ENCODE results near the gene AKT2.

AKT2 gene

GRCh38 chr19:40326201-40326600, 41.1 kb upstream of the AKT2 start:
- Histone ChIP-seq H3K9me2 (replicated peaks; ENCODE audit: insufficient read depth, low read length) (no peaks in the 10 kb centered on the region), H2AFZ (ENCODE audit: low read length) (no peak overlapping the region), H3F3A (ENCODE audit: insufficient read depth, low read length) (no peaks in the 10 kb centered on the region), H4K20me1 (ENCODE audit: insufficient read depth, low read length) (no peaks in the 10 kb centered on the region), H3K9me3 (replicated peaks; ENCODE audit: insufficient read depth, low read length) (no peaks in the 10 kb centered on the region), H3K27ac (ENCODE audit: low read length) (no peak overlapping the region), H3K27me3 (replicated peaks; ENCODE audit: insufficient read depth, low read length) (no peaks in the 10 kb centered on the region), H3K4me3 (ENCODE audit: low read length) (no peak overlapping the region), H3K4me2 (ENCODE audit: low read depth, low read length) (no peak overlapping the region), H3K4me1 (ENCODE audit: low read length) (no peaks in the 10 kb centered on the region), H3K36me3 (replicated peaks; ENCODE audit: insufficient read depth, low read length) (no peaks in the 10 kb centered on the region; the same call in 1 of the 2 replicates), H3K79me2 (ENCODE audit: low read length) (no peaks in the 10 kb centered on the region), H3K9ac (ENCODE audit: low read length) (no peak overlapping the region)
- no peak for DNase-seq
- TF ChIP-seq CTCF (IDR thresholded peaks at IDR 0.05; ENCODE audit: low read length) = no peak
- TF ChIP-seq EZH2 (optimal IDR thresholded peaks at IDR 0.05; ENCODE audit: low read depth, low read length) = no peak
- no peak for TF ChIP-seq EZH2phosphoT487 (IDR thresholded peaks at IDR 0.05; ENCODE audit: low read length)

- Histone ChIP-seq H3K4me3 (ENCODE audit: low read length) (no peak overlapping the region), H3K27me3 (replicated peaks; ENCODE audit: insufficient read depth, low read length) (no peaks in the 10 kb centered on the region), H3K9me3 (replicated peaks; ENCODE audit: insufficient read depth, low read length) (no peaks in the 10 kb centered on the region), H3F3A (ENCODE audit: insufficient read depth, low read length) (no peaks in the 10 kb centered on the region), H3K4me1 (ENCODE audit: low read length) (no peaks in the 10 kb centered on the region), H2AFZ (ENCODE audit: low read length) (no peak overlapping the region), H3K27ac (ENCODE audit: low read length) (no peak overlapping the region), H4K20me1 (ENCODE audit: insufficient read depth, low read length) (no peaks in the 10 kb centered on the region), H3K36me3 (replicated peaks; ENCODE audit: insufficient read depth, low read length) (no peaks in the 10 kb centered on the region; the same call in 1 of the 2 replicates), H3K79me2 (ENCODE audit: low read length) (no peaks in the 10 kb centered on the region), H3K9me2 (replicated peaks; ENCODE audit: insufficient read depth, low read length) (no peaks in the 10 kb centered on the region), H3K4me2 (ENCODE audit: low read depth, low read length) (no peak overlapping the region), H3K9ac (ENCODE audit: low read length) (no peak overlapping the region)
- no peak for TF ChIP-seq EZH2 (optimal IDR thresholded peaks at IDR 0.05; ENCODE audit: low read depth, low read length)
- no peak for TF ChIP-seq EZH2phosphoT487 (IDR thresholded peaks at IDR 0.05; ENCODE audit: low read length)
- TF ChIP-seq CTCF (IDR thresholded peaks at IDR 0.05; ENCODE audit: low read length) = no peak
- DNase-seq = no peak
These were observed 38.6 kb upstream of the AKT2 start for GRCh38 chr19:40323705-40324104.

GRCh38 chr19:40322951-40323615, 37.9 kb upstream of the AKT2 start:
- no peaks in the 10 kb centered on the region for H3F3A ChIP-seq (ENCODE audit: insufficient read depth, low read length)
- H3K4me1 ChIP-seq (ENCODE audit: low read length) = no peaks in the 10 kb centered on the region
- no peak overlapping the region for H3K4me3 ChIP-seq (ENCODE audit: low read length)
- H3K27me3 ChIP-seq (replicated peaks; ENCODE audit: insufficient read depth, low read length) = no peaks in the 10 kb centered on the region
- H3K36me3 ChIP-seq (replicated peaks; ENCODE audit: insufficient read depth, low read length) = no peaks in the 10 kb centered on the region; the same call in 1 of the 2 replicates
- H2AFZ ChIP-seq (ENCODE audit: low read length) = no peak overlapping the region
- H4K20me1 ChIP-seq (ENCODE audit: insufficient read depth, low read length) = no peaks in the 10 kb centered on the region
- no peak for TF ChIP-seq EZH2phosphoT487 (IDR thresholded peaks at IDR 0.05; ENCODE audit: low read length)
- TF ChIP-seq CTCF (IDR thresholded peaks at IDR 0.05; ENCODE audit: low read length) = no peak
- no peak for TF ChIP-seq EZH2 (optimal IDR thresholded peaks at IDR 0.05; ENCODE audit: low read depth, low read length)
- no peak overlapping the region for H3K27ac ChIP-seq (ENCODE audit: low read length)
- no peak overlapping the region for H3K9ac ChIP-seq (ENCODE audit: low read length)
- no peaks in the 10 kb centered on the region for H3K9me3 ChIP-seq (replicated peaks; ENCODE audit: insufficient read depth, low read length)
- H3K79me2 ChIP-seq (ENCODE audit: low read length) = no peaks in the 10 kb centered on the region
- no peak for DNase-seq
- no peaks in the 10 kb centered on the region for H3K9me2 ChIP-seq (replicated peaks; ENCODE audit: insufficient read depth, low read length)
- no peak overlapping the region for H3K4me2 ChIP-seq (ENCODE audit: low read depth, low read length)

All from MM.1S (cell line).